ENCODE results near the gene USP47.

Gene USP47

GRCh38 chr11:11976481-11977127 is 134.8 kb downstream of the USP47 start:
- H3K9ac ChIP-seq (ENCODE audit: low read depth, low read length) = no peak overlapping the region
- H3K4me1 ChIP-seq (ENCODE audit: insufficient read depth, low read length) = peaks cover 28% of the 10 kb centered on the region
- H3K9me3 ChIP-seq (ENCODE audit: control insufficient read depth, insufficient read depth, low read length) = no peaks in the 10 kb centered on the region
- no peaks in the 10 kb centered on the region for H3K36me3 ChIP-seq (ENCODE audit: insufficient read depth, low read length)

DNA sequence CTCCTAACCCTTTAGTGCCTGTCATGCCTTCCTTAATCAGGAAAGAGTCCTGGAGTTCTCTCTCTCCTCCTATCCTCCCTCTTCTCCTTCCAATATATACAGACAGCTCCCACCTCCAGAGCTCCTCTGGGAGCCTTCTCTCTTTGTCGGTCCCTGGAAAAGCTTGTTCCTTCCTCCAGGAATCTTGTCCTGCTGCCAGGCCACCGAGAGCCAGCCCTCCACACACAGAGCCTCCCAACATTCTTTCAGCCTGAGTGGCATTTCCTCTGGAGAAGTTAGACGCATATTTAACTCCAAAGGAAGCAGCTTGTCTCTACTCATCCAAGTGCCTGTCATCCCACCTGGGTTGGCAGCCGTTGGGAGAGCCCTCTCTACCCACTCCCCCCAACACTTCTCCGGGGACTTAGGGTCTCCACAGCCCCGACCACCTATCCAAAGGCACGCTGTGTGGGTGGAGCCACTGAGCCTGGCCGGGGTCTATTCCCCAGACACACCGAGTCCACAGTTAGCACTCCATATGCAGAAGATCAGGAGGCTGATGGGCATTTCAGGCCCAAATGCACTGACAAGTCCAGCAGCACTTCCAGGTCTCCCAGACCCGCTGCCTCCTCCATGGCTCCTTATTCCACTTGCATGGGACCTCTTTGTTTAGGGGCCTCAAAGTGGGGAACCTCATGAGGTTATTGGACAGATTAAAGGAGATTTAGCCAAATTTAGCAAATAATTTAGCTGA is 135.6 kb downstream of the USP47 start:
- H3K9me3 ChIP-seq (ENCODE audit: control insufficient read depth, insufficient read depth, low read length) = no peaks in the 10 kb centered on the region
- peaks cover 28% of the 10 kb centered on the region for H3K4me1 ChIP-seq (ENCODE audit: insufficient read depth, low read length)
- no peak overlapping the region for H3K9ac ChIP-seq (ENCODE audit: low read depth, low read length)
- no peaks in the 10 kb centered on the region for H3K36me3 ChIP-seq (ENCODE audit: insufficient read depth, low read length)

GRCh38 chr11:11978098-11978637 is 136.4 kb downstream of the USP47 start:
- Histone ChIP-seq H3K9me3 (ENCODE audit: control insufficient read depth, insufficient read depth, low read length) (no peaks in the 10 kb centered on the region), H3K36me3 (ENCODE audit: insufficient read depth, low read length) (no peaks in the 10 kb centered on the region), H3K9ac (ENCODE audit: low read depth, low read length) (no peak overlapping the region), H3K4me1 (ENCODE audit: insufficient read depth, low read length) (peaks cover 28% of the 10 kb centered on the region)

GRCh38 chr11:11978792-11979487 is 137.2 kb downstream of the USP47 start:
- peaks cover 26% of the 10 kb centered on the region for H3K4me1 ChIP-seq (ENCODE audit: insufficient read depth, low read length)
- H3K9ac ChIP-seq (ENCODE audit: low read depth, low read length) = no peak overlapping the region
- H3K36me3 ChIP-seq (ENCODE audit: insufficient read depth, low read length) = no peaks in the 10 kb centered on the region
- no peaks in the 10 kb centered on the region for H3K9me3 ChIP-seq (ENCODE audit: control insufficient read depth, insufficient read depth, low read length)

DNA sequence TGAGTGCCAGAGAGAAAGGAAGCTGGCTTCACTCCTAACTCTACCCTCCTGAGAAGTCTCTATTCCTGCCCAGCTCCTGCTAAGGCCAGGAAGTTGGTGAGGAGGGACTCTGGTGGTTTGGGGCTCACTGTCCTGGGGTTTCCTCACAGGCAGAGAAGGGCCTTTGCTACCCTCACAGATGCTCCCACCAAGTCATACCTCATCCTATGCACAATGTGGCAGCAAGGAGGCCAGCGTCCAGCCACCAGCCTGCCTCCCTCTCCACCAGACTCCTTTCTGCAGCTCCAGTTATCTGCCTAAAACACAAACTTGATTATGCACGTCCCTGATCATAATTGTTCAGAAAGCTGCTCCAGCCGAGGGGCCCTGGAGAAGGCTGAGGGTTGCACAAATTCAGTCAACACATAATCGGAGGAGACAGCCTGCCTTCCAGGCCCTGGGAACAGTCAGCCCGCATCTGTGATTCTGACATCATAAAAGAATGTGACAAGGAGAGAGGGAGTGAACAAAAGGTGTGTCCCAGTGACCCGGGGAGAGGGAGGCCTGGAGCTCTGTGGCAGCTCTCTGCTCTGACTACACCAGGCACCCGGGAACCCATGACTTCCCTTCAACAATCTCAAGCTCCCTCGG is 137.8 kb downstream of the USP47 start:
- peaks cover 26% of the 10 kb centered on the region for H3K4me1 ChIP-seq (ENCODE audit: insufficient read depth, low read length)
- no peaks in the 10 kb centered on the region for H3K36me3 ChIP-seq (ENCODE audit: insufficient read depth, low read length)
- no peak overlapping the region for H3K9ac ChIP-seq (ENCODE audit: low read depth, low read length)
- no peaks in the 10 kb centered on the region for H3K9me3 ChIP-seq (ENCODE audit: control insufficient read depth, insufficient read depth, low read length)

DNA sequence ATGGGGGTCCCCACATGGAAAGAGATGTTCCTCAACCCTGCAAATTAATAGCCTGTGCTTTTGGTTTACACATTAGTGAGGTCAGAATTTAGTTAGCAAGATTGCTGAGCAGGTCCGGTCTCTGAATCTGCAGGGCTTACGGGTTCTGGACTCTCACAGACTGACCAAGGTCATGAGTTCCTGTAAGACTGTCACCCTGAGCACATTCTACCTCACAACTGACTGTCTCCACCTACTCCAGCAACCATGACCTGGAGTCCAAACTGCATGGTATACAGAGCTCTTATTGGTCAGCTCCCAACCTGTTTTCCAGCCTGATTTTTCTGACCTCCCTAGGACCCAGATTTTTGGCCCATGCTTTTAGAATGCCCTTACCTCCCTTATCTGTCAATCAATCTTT is 138.4 kb downstream of the USP47 start:
- Histone ChIP-seq H3K36me3 (ENCODE audit: insufficient read depth, low read length) (no peaks in the 10 kb centered on the region), H3K9ac (ENCODE audit: low read depth, low read length) (no peak overlapping the region), H3K9me3 (ENCODE audit: control insufficient read depth, insufficient read depth, low read length) (no peaks in the 10 kb centered on the region), H3K4me1 (ENCODE audit: insufficient read depth, low read length) (peaks cover 30% of the 10 kb centered on the region)

DNA sequence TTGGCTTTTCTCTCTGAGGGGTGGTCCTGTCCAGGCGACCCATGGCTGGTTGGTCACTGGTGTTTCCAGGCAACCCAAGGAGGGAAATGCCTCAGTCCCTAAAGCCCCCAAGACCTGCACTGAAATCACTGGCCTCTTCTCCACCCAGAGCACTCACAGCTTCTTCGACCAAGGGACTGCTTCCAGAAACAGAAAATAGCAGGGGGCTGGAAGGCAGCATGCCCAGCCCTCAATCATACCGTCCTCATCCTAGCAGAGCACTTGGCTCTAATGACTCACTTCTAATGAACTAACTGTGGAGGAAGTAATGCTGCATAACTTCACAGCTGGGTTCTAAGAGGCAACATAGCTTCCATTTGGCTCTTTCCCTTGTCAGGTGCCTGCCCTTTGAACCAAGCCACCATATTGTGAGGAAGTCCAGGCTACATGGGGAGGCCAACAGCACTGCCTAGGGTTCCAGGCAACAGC is 139.1 kb downstream of the USP47 start:
- no peaks in the 10 kb centered on the region for H3K36me3 ChIP-seq (ENCODE audit: insufficient read depth, low read length)
- H3K4me1 ChIP-seq (ENCODE audit: insufficient read depth, low read length) = peaks cover 27% of the 10 kb centered on the region
- H3K9me3 ChIP-seq (ENCODE audit: control insufficient read depth, insufficient read depth, low read length) = no peaks in the 10 kb centered on the region
- H3K9ac ChIP-seq (ENCODE audit: low read depth, low read length) = no peak overlapping the region

GRCh38 chr11:11981364-11981763 is 139.6 kb downstream of the USP47 start:
- Histone ChIP-seq H3K36me3 (ENCODE audit: insufficient read depth, low read length) (no peaks in the 10 kb centered on the region), H3K4me1 (ENCODE audit: insufficient read depth, low read length) (peaks cover 25% of the 10 kb centered on the region), H3K9ac (ENCODE audit: low read depth, low read length) (no peak overlapping the region), H3K9me3 (ENCODE audit: control insufficient read depth, insufficient read depth, low read length) (no peaks in the 10 kb centered on the region)

- no peak overlapping the region for H3K9ac ChIP-seq (ENCODE audit: low read depth, low read length)
- H3K4me1 ChIP-seq (ENCODE audit: insufficient read depth, low read length) = peaks cover 25% of the 10 kb centered on the region
- H3K9me3 ChIP-seq (ENCODE audit: control insufficient read depth, insufficient read depth, low read length) = no peaks in the 10 kb centered on the region
- no peaks in the 10 kb centered on the region for H3K36me3 ChIP-seq (ENCODE audit: insufficient read depth, low read length)
Observed at GRCh38 chr11:11981840-11982239, 140.1 kb downstream of the USP47 start.

- Histone ChIP-seq H3K4me1 (ENCODE audit: insufficient read depth, low read length) (peaks cover 26% of the 10 kb centered on the region), H3K9me3 (ENCODE audit: control insufficient read depth, insufficient read depth, low read length) (no peaks in the 10 kb centered on the region), H3K36me3 (ENCODE audit: insufficient read depth, low read length) (no peaks in the 10 kb centered on the region), H3K9ac (ENCODE audit: low read depth, low read length) (no peak overlapping the region)
Observed at GRCh38 chr11:11982461-11982860, 140.7 kb downstream of the USP47 start.

- Histone ChIP-seq H3K4me1 (ENCODE audit: insufficient read depth, low read length) (peaks cover 27% of the 10 kb centered on the region), H3K9ac (ENCODE audit: low read depth, low read length) (no peak overlapping the region), H3K9me3 (ENCODE audit: control insufficient read depth, insufficient read depth, low read length) (no peaks in the 10 kb centered on the region), H3K36me3 (ENCODE audit: insufficient read depth, low read length) (no peaks in the 10 kb centered on the region)
Observed at GRCh38 chr11:11982975-11983374, 141.2 kb downstream of the USP47 start.

DNA sequence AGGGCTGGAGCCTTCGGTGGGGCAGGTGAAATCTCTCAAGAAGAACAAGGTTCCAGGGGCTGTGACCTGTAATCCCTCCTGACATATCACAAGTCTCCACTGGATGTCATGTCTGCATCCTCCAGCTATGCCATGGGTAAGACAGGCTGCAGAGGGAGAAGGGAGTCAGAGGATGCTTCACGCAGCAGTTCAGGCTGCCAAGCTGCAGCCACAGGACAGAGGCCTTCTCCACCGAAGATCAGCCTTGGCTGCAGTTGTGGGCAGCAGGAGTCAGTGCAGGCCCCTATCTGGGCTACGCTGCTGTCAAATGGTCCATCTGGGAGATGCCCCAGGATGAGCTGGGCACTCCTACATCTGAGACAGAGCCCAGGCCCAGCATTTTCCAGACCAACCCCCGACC is 141.7 kb downstream of the USP47 start:
- Histone ChIP-seq H3K9me3 (ENCODE audit: control insufficient read depth, insufficient read depth, low read length) (no peaks in the 10 kb centered on the region), H3K36me3 (ENCODE audit: insufficient read depth, low read length) (no peaks in the 10 kb centered on the region), H3K4me1 (ENCODE audit: insufficient read depth, low read length) (peaks cover 28% of the 10 kb centered on the region)

DNA sequence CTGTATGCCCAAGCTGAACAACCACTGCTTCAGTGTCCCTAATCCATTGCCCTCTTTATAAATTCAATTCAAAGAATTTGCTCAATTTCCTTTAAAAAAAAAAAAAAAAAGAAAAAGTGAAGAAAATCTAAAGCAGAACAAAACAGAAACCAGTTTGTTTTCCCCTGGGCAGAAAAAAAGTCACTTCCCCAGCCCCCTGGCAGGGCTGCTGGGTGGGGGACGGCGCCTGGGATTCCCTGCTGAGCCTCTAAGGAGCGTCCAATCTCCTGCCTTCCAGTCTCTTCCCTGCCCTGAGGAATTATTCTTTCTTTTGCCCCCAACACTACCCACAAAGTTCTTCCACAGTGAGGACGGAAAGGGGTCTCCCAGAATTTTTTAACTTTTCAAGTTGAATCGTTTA is 142.8 kb downstream of the USP47 start:
- Histone ChIP-seq H3K4me1 (ENCODE audit: insufficient read depth, low read length) (peaks cover 27% of the 10 kb centered on the region), H3K9me3 (ENCODE audit: control insufficient read depth, insufficient read depth, low read length) (no peaks in the 10 kb centered on the region), H3K36me3 (ENCODE audit: insufficient read depth, low read length) (no peaks in the 10 kb centered on the region), H3K9ac (ENCODE audit: low read depth, low read length) (no peak overlapping the region)

More for the DNA sequence above, 141.7 kb downstream of the USP47 start:
- no peak overlapping the region for H3K9ac ChIP-seq (ENCODE audit: low read depth, low read length)

DNA sequence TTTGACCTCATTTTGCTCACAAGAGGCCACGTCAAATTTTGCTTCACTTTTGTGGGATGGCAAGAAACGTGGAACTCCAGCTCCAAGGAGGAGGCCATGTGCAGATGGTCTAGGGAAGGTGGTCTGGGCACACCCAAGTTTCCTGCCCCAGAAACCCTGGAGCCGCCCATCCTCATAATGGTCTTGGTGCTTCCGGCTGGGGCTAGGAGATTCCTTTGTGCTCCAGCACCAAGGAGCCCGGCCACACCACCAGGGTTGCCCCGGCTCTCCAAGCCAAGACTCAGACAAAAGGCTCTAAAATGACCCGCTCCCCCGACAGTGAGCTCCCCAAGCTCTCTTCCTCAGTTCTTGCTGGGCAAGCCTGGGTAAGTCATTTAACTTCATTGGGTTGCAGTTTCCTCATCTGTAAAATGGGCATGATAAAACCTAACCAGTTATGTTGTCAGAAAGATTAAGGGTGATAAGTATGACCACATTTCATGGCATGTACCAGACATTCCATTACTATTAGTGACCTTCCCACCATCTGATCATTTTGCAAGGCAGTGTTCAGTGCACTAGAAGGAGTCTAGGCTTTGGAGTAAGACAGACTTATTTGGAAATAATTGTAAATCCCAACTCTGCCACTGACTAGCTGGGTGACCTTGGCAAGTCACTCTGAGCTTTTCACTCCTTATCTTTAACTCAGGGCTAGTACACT is 143.4 kb downstream of the USP47 start:
- Histone ChIP-seq H3K9me3 (ENCODE audit: control insufficient read depth, insufficient read depth, low read length) (no peaks in the 10 kb centered on the region), H3K36me3 (ENCODE audit: insufficient read depth, low read length) (no peaks in the 10 kb centered on the region), H3K4me1 (ENCODE audit: insufficient read depth, low read length) (peaks cover 20% of the 10 kb centered on the region), H3K9ac (ENCODE audit: low read depth, low read length) (no peak overlapping the region)

All from ES-I3 (cell line).